Endometrium (tissue), 2 donors: ENCODE measurements around the gene CEP131.

ENCODE experiments used
- FAIRE-seq: peaks from 2 replicates; lab custom pipeline; 2012; peaks lifted over from hg19 to GRCh38; lab: Jason Lieb, UNC
- donor health status: control.
- donor health status: control.

CEP131 gene

DNA sequence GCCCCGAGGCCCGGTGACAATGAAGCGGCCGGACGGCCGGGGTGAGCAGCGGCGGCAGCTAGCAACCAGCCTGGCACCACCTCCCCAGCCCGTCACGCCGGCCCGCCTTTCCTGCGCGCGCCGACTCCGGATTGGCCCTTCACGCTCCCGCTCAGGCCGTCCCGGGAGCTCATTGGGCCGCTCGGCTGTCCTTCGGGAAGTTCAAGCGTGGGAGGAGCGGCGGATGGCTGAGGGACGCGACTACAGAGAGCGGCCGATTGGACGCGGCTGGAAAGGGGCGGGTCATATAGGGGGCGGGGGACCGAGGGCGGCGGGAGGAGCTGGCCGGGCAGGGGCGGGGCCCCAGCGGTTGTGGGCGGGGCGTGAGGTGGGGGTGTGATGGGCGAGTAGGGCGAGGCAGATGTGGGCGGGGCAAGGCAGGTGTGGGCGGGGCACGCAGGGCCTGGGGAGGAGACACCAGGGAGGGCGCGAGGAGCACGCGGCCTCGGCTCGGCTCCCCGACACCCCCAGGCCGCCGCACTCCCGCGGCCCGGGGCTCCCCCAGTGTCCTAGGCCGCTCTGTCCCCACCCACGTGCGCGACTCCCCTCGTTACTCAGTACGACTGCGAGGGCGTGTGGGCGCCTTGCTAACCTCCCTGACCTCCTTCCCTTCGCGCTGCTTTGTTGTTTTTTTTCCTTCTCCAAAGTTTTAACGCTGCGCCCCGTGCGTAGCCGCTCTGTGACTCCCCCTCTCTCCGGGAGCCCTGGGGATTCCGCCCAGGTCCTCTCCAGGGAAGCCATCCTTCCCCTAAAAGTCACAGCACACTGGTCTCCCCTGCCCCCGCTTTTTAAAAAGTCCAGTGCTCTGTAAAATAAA, at the start of gene CEP131:
TSS of gene CEP131 (minus strand) at position 60 of the 856 bp plus-strand sequence. CDS start 2,909 bp downstream, outside the sequence.
- FAIRE-seq: peak; percentile 4

DNA sequence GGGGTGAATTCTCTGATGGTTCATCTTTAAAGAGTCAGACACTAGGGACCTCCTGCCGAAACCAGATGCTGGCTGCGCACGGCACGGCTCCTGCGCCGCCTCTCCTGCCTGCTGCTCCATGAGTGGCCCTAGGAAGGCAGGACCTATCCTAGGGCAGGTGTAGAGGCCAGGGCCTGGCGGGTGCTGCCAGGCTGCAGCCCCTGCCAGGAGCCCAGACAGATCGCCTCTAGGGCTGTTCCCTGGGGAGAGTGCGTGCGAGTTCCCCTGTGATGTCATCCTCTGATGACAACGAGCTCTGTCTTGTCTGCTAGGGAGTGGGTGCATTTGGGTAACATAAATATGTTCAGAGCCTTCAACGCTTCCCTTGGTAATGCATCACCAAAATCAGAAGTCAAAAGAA, 48.5 kb upstream of the CEP131 start:
- no peak for FAIRE-seq

DNA sequence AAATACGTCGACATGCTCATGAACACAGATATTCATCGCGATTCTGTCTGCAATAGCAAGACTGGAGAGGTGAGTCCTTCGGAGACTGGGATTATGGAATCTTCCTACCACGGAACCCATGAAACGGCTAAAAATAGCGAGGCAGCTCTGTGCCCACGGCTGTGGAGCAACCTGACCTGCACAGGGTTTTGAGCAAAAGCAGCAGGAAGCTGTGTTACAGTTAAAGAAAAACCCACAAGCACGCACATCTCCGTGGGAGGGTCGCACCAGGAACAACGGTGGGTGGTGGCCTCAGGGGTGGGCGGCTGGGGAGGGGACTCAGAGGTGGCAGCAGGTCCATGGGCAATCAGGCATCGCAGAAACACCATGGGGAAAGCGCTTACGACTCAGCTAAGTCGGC, 47.5 kb upstream of the CEP131 start:
- FAIRE-seq: no peak

DNA sequence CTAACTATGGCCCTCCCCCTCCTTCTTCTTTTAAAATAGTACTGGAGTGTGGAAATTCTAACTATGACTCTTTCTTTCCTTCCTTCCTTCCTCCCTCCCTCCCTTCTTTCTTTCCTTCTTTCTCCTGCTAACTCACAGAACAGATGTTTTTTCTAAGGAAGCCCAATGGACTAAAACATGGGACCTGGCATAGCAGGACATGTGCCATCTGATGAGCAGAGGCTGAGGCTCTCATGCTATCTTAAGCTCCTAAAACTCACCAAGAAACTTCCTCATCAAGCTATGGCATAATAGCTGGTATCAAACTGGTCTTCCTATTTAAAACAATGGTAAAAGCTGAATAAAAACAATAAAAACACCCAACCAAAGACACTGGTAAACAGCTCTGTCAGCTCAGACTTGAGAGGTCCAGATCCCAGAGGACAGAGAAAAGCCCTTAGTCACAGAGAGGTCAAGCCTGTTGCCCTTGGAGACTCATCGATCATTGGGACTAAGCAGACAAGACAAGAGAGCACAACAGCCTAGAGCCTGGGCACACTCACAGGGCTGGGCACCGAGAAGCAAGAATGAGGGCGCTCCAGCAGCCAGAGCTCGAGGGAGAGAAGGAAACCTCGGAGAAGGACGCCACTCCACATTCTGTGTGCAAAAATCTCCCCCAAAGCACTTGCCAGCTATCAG, 44.8 kb upstream of the CEP131 start:
- no peak for FAIRE-seq

DNA sequence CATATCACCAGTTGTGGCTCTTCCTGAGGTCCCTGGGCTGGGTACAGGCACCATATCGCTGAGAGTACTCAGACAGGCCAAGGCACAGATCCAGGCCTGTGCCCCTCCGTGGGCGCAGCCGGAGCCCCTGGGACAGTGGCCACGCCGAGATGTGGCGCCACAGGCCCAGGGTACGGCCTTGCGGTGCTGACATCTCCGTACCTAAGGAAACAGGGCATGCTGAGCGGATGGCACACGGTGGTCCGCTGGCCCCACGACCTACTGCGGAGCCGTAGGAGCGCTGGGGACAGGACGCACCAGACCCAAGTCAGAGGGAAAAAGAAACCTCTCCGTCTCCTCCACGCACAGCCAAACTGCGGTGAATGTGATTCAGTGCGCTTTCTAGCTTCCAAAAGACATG, 42.8 kb upstream of the CEP131 start:
- no peak for FAIRE-seq

DNA sequence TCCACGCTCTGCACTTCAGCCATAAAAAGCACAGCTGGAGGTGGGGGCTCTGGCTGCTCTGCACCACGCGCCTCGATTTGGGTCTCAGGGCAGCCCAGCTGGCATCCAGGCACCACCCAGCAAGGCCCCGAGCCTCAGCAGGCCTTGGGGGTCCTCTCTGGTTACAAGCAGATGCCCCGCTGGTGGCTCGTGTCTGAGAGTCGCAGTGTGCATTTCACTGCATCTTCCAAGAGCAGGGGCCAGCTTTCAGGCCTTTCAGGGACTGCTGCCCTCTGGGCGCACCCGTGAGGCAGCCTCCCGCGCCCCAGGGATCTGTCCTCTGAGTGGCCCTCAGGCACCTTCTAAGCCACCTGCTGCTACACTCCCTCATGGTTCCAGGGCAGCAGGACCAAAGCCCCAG, 41.9 kb upstream of the CEP131 start:
- no peak for FAIRE-seq

DNA sequence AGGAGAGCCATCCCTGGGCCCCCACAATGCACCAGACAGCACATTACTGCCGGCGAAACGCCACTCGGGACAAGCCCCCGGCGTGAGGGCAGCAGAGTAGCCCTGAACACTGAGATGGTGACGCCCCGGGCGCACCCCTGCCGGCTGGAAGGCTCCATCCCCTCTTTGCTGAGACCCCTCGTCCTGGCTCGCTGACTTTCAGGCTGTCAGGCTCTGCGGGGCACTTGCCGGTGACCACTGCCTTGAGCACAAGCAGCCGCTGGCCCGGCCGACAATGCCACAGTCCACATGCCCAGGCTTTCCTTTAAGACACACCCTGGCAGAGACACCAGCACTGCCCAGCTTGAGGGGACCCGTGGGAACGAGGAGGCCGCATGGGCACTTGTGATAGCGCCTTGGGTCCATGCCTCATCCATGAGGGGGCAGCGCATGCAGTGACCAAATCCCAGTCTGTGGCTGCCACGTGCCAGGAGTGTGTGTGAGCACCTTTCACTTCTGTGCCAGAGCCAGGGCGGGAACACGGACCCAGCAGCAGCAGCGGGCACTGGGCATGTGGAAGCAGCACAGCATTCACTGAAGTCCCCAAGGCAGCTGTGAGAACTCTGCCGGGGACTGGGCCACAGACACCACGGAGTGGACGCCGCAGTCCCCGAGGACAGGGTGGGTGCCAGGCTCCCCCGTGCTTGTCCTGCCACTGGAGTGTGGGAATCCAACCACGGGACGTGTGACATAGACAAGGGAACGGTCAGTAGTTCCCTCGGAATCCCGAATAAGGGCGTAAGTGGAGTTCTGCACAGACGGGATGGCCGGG, 40.8 kb upstream of the CEP131 start:
- FAIRE-seq: no peak

DNA sequence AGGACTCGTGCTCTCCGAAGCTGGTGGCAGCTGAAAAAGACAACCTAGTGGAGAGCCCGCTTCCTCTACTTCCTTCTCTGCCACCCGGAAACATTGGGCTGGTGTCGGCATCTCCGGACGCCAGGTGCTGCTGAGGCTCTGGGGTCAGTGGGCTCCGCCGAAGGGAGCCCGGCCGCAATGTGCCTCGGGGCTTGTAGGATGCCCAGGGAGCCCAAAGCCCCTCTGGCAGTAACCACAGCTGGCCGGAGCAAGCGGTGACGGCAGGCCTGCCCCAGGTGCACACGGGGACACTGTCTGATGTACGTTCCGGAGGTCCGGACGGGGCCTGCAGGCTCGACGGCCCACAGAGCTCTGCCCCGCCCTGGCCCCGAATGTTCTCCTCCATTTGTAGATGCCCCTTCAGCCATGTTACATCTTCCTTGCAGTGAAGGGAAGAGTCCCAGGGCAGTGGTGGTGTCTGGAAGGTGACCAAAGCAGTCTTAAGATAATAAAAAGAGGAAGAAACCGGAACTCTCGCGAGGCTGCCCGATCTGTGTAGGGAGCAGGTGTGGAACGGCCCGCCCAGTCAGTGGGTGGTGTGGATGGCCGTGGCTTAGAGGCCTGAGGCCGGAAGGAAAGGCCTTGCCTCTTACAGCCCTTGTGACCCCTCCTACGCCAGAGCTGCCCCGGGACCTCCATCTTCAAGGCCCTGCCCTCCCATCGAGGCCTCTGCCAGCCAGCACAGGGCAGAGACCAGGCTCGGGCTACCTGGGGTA, 39.0 kb upstream of the CEP131 start:
- no peak for FAIRE-seq

DNA sequence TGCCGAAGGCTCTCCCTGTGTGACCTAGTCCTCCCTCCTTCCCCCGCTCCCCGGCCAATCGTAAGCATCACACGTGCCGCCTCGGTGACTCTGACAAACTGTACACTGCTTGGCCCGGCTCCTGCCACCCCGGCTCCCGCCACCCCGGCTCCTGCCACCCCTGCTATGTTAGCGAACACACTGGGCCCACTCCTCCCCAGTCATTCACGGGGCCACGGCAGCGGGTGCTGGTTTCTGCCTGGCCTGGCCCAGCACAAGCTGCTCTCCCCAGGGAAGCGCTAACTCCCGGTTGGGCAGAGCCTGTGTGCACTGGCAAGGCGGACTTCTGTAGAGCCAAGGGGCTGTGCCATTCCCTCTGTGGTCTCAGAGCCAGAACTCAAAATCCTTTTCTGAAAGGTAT, 38.3 kb upstream of the CEP131 start:
- FAIRE-seq: no peak

DNA sequence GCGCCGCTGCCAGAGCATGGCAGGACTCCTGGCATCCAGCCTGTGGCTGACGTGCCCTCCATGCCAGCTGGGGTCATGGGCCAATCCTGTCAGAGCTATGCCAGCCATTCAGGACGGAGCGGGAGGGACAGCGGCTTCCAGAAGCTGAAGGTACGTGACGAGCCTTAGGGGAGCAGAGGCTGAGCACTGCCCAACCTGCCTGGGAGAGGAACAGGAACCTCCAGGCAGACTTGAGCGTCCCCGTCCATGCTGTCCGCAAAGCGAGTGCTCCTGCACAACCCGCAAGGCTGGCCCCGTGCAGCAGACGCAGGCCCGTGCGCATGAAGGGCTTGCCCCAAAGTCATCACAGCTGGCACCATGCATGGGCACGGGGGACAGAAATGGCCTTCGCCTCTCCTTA, 37.9 kb upstream of the CEP131 start:
- no peak for FAIRE-seq

DNA sequence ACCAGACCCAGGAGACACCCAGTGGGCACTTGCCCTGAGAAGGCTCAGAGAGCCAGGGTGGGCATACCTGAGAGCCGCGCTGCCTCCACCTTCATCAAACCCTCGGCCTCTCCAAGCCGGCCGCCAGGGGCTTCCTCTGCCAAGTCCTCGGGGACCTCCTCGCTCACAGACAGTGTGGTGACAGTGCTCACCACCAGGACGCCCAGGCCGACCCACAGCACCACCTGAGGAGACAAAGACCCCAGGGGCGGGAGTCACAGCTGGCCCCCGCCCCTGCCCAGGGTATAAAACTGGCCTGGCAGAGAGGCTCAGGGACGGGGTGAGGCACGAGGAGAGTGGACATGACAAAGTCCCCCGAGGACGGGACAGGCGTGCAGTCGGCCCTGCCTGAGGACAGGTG, 37.4 kb upstream of the CEP131 start:
- FAIRE-seq: no peak

DNA sequence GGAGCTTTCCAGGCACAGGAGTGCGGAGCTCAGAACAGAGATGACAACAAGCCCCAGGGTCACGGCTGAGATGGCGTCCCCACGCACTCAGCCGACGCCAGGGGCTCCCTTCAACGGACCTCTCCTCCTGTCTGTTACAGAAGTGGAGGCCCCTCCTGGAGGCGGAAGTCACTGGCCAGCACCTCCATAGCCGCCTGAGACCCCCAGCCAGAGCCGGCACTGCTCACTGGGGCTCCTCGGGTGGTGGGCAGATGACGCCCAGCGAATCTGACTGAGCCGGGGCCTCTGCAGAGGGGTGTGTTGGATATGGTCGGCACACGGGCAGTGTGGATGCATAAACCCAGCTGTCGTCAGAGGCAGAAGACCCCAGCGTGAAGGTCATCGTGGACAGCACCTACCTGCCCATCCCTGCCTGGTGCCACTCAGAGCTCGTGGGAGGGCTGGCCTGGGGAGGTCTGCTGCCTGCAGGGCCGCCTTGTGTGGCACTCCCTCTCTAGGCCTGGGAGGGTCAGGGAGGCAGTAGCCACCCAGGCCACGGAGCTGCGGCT, 36.4 kb upstream of the CEP131 start:
- no peak for FAIRE-seq

DNA sequence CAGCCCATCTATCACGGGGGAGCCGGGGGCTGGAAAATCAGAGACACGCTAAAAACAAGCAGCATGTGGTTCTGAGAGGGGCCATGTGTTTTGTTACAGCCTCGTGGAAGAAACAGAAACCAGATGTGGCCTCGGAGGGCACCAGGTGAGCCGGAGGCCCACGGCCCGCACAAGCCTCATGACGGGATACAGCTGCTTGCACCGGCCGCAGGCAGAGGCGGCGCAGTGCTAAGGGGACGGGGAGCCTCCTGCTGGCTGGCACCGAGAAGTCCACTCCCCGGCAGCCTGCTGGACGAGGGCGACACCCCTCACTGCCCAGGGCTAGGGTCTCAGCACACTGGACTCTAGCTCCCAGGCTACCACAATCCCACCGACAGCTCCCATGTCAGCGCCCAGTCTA, 35.5 kb upstream of the CEP131 start:
- no peak for FAIRE-seq

DNA sequence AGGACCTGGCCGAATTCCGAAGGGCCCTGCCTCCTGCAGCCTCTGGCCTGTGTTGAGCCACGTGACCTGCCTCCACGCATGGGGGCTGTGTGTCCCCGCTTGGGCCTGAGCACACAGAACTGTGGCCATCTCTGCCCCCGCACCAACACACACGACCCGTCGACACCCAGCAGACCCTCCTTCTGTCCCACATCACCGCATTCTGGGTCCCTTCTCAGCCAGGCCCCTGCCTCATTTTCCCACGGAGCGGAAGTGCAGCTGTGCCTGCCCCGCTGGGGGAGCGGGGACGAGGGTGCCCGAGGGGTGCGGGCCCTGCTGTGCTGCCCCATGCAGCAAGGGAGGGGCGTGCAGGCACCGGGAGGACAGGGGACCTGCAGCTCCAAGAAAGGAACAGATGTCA, 34.8 kb upstream of the CEP131 start:
- FAIRE-seq: no peak

DNA sequence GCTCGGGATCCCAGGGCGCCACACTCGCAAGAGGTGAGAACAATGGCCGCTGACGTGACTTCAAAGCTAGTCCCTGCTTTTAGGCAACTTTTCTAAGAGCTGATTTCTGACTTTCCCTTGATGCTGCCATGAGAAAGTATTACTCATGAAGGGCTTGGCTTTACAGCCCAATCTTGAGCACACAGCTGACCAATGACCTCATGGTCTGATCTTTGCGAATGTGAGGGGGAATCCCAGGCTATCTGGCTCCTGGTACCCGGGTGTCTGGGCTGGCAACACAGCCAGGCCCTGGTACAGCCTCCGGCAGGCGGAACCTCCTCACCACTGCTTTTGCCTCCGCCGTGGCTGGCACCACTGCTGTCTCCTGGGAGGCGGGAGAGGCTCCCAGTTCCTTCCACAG, 33.9 kb upstream of the CEP131 start:
- no peak for FAIRE-seq

DNA sequence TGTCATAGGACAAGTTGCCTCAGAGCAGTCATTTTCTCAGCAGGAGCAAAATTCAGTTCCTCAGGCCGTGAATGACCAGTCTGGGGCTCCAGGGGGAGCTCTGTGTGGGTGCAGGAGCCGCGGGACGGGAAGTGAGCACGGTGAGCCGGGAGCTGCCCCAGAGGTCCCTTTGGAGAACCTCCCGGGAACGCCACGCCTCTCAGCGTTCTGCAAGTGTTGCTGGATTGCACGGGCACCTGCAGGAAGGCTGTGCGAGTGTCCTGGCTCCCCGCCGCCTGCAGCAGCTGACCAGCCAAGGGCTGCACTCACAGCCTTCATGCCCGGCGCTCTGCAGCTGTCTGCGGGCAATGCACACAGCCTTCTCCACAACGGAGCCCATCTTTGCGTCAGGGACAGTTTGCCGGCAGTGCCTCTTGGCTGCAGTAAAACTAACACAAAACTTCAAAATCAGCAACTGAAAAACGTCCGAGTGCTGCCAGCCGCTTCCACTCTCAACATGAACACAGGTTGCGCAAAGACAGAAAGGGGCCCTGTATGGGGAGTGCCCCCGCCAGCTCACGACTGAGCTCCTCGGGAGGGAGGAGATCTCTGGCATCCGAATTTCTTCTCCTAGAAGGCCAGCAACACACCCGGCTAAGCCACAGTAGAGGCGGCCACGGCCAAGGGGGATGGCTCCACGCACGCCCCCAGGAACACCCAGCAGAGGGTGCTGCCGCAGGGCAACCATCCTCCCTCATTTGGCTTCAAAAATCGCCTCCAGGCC, 32.4 kb upstream of the CEP131 start:
- no peak for FAIRE-seq

DNA sequence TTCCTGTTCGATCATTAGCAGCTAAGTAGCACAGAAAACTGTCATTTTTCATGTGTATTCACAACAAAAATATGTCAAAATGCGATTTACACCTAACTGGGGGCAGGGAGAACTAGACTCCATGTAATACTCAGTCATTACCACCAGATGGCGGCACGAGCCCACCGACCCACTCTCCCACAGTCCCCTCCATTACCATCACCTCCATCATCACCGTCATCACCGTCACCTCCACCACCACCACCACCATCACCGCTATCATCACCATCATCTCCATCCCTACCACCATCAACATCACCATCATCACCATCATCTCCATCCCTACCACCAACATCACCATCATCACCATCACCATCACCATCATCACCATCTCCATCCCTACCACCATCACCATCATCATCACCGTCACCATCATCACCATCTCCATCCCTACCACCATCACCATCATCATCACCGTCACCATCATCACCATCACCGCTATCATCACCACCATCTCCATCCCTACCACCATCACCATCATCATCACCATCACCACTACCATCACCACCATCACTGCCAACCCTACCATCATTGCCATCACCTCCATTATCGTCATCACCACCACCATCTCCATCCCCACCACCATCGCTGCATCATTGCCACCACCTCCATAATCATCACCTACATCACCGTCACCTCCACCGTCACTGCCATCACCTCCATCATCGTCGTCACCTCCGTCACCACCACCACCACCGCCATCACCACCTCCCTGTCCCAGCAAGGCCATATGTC, 30.8 kb upstream of the CEP131 start:
- FAIRE-seq: no peak

DNA sequence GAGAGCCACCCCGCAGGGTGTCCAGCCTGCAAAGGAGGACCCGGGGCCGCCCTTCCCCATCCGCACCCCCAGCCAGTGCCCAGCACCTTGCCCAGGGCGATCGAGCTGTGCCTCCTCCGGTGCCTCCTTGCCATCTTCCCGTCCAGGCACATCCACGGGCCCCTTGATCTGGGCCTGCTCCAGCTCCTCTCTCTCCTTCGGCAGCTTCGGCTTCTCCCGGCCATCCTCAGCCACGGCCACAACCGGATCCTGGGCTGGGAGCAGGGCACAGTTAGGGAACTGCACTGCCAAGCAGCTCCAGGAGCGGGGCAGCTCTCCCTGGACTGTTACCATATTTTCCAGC, 30.2 kb upstream of the CEP131 start:
- FAIRE-seq: no peak

DNA sequence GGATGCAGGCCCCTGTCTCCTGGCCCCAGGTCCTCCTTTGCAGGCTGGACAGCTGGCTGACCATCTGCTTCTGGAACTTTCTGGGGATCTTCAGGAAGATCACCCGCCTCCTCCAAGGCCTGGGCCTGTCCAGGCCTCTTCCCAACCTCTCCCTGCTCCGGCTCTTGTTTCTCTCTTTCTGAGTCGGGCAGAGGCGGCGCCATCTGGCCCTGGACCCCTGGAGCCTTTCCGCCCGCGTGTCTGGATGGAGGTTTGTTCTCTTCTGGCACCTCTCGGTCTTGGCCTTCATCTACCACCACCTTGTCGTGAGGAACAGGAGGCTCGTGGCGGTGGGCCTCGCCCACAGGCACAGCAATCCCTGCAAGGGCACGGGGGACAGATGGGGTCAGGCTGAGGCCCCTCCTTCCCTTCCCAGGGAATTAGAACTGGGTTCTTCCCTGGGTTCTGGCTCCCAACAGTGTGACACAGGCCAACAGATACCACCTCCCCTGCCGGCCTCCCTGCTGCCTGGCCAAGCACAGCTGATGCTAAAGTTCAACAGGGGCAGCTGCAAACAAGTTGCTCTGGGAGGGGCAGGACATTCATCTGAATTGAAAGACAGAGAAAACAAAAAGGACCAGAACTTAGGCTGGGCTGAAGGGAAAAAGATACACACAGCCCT, 29.7 kb upstream of the CEP131 start:
- no peak for FAIRE-seq
